MM.1S (cell line): ENCODE data around the gene PHACTR4.

ENCODE experiments used
- CTCF ChIP-seq: fragments of 300-600 bp; sonication (generic); IDR thresholded peaks from 2 replicates; pipeline ENCODE4 v1.5.1; 2016; ENCODE audit warnings: antibody characterized with exemption, low read length, mixed read lengths
- EZH2phosphoT487 ChIP-seq: fragments of 300-600 bp; sonication (generic); IDR thresholded peaks from 2 replicates; pipeline ENCODE4 v1.6.1; 2018; ENCODE audit warnings: antibody characterized with exemption, low read length

- TF ChIP-seq CTCF (no peak), EZH2phosphoT487 (no peak)
Observed at GRCh38 chr1:28534671-28535070, 165.1 kb downstream of the PHACTR4 start.
